ENCODE data around the gene LNX1. TPM values are rescaled to one million over a fixed set of nuclear protein-coding genes. Genes with fewer than 3 reads are reported as not detected.

Gene LNX1
- total and polyA plus RNA-seq, 10 of the 15 experiments (the other 5 are each of a cell fraction or from before 2014, with no cell fraction given): 0.72 to 1.4 (median 1.0) TPM

GRCh38 chr4:53500546-53500945 lies 90.7 kb downstream of the LNX1 start:
- H3K27ac ChIP-seq (ENCODE audit: control insufficient read depth, insufficient read depth): no peak overlapping the region
- RAD21 ChIA-PET (ENCODE audit: unreplicated experiment): interaction anchor here (1.6 kb wide), 1 partner anchor 153 kb away, joined by 3 read pairs; no protein-coding TSS in a partner anchor
- no TSS peak for BruUV-seq (replicated peaks)
- H3K9ac ChIP-seq (ENCODE audit: control insufficient read depth, insufficient read depth, low read length): no peak overlapping the region
- CTCF ChIA-PET: interaction anchor here (1.0 to 3.6 kb wide), 3 partner anchors 10 to 20 kb away, joined by 3 to 14 read pairs (median 4); no protein-coding TSS in a partner anchor
- no peaks in the 10 kb centered on the region for H3K79me2 ChIP-seq (ENCODE audit: control insufficient read depth, insufficient read depth, low read length)
- in situ Hi-C loops (cut with MboI) (no loop called here), intact Hi-C loops (cut with micrococcal nuclease; ENCODE audit: unreplicated experiment) (no loop called here)
- H3K4me1 ChIP-seq (ENCODE audit: control insufficient read depth, insufficient read depth, low read length): no peaks in the 10 kb centered on the region
- no peaks in the 10 kb centered on the region for H3K36me3 ChIP-seq (ENCODE audit: control insufficient read depth in 2 of 2, insufficient read depth in 2 of 2, low read length in 1 of 2)
- no peaks in the 10 kb centered on the region for H4K20me1 ChIP-seq (ENCODE audit: control insufficient read depth, insufficient read depth)
- POLR2A ChIA-PET: interaction anchor here (0.6 to 0.9 kb wide), 2 partner anchors 9 to 154 kb away, joined by 3 to 4 read pairs; no protein-coding TSS in a partner anchor
- WGBS (ENCODE audit: insufficient coverage, insufficient replicate concordance, low lambda C conversion rate, missing lambda C conversion rate): 2% methylated on average over 2 of the region's 2 CpGs
- ATAC-seq (peak; percentile 34; the same call in 1 of the 3 replicates), DNase-seq (ENCODE audit: low read depth, low spot score) (no peak), FAIRE-seq (peak; percentile 44)
- no peak overlapping the region for H3K4me2 ChIP-seq (ENCODE audit: control insufficient read depth, insufficient read depth)
- TF ChIP-seq FOXM1 (IDR thresholded peaks at IDR 0.05; ENCODE audit: low read depth, low read length) (no peak), ZNF687 (IDR thresholded peaks at IDR 0.05) (no peak), RB1 (IDR thresholded peaks at IDR 0.05; ENCODE audit: borderline replicate concordance) (no peak), POLR2A (IDR thresholded peaks at IDR 0.05; ENCODE audit: low read depth, low read length) (no peak), RAD21 (IDR thresholded peaks at IDR 0.05; ENCODE audit: insufficient read depth, low read depth, low read length) (no peak), SUZ12 (IDR thresholded peaks at IDR 0.05; ENCODE audit: unreplicated experiment) (no peak), FOXK2 (IDR thresholded peaks at IDR 0.05) (no peak), JUNB (IDR thresholded peaks at IDR 0.05) (no peak), STAT1 (conservative IDR thresholded peaks at IDR 0.05) (no peak), GABPA (IDR thresholded peaks at IDR 0.05; ENCODE audit: low read depth) (no peak), NKRF (conservative IDR thresholded peaks at IDR 0.05) (no peak), RELA (IDR thresholded peaks at IDR 0.05; ENCODE audit: borderline replicate concordance, partially characterized antibody) (no peak), RBBP5 (conservative IDR thresholded peaks at IDR 0.05) (no peak), SRF (IDR thresholded peaks at IDR 0.05; ENCODE audit: low read depth in 2 of 2, low read length in 2 of 2) (no peak), BMI1 (IDR thresholded peaks at IDR 0.05; ENCODE audit: borderline replicate concordance) (no peak), EP300 (IDR thresholded peaks at IDR 0.05; ENCODE audit: borderline replicate concordance in 1 of 2, control insufficient read depth in 1 of 2, low read depth in 2 of 2, low read length in 2 of 2) (no peak), PKNOX1 (IDR thresholded peaks at IDR 0.05) (no peak)
- SMC1A ChIA-PET (ENCODE audit: uncharacterized antibody, unreplicated experiment): interaction anchor here (1.3 to 1.6 kb wide), 2 partner anchors 12 to 41 kb away, joined by 3 to 5 read pairs; no protein-coding TSS in a partner anchor
- no peak overlapping the region for H2AFZ ChIP-seq (ENCODE audit: control insufficient read depth, low read depth, low read length)
- H3K4me3 ChIP-seq: no peak overlapping the region
- H3K27me3 ChIP-seq (replicated peaks in 1 of 2; ENCODE audit: control insufficient read depth in 2 of 2, insufficient read depth in 2 of 2, low read length in 1 of 2): no peaks in the 10 kb centered on the region
- no peaks in the 10 kb centered on the region for H3K9me3 ChIP-seq (replicated peaks; ENCODE audit: control insufficient read depth, insufficient read depth, low read length)

All from GM12878 (cell line).